ENCODE results near the gene SFRP5. TPM values are rescaled to one million over a fixed set of nuclear protein-coding genes. Genes with fewer than 3 reads are reported as not detected.

Gene SFRP5
- total and polyA plus RNA-seq, 2 donors from 2014 or later = 0.22 to 0.31 TPM

GRCh38 chr10:97726636-97727178, 45.1 kb downstream of the SFRP5 start:
- Histone ChIP-seq H3K27me3 (ENCODE audit: control insufficient read depth, insufficient read depth, low read length) (no peaks in the 10 kb centered on the region), H3K9ac (ENCODE audit: low read length in 3 of 3) (no peak overlapping the region), H3K27ac (ENCODE audit: low read depth in 2 of 2, low read length in 2 of 2) (no peak overlapping the region), H3K36me3 (ENCODE audit: control insufficient read depth in 2 of 3, insufficient read depth in 3 of 3, low read length in 3 of 3) (no peaks in the 10 kb centered on the region), H3K4me3 (ENCODE audit: low read length in 3 of 3) (peak overlapping the region; percentile 27 to 55 (median 35)), H3K9me3 (ENCODE audit: control insufficient read depth in 2 of 3, insufficient read depth in 1 of 3, low read length in 3 of 3) (no peaks in the 10 kb centered on the region), H3K4me1 (ENCODE audit: control insufficient read depth in 2 of 3, insufficient read depth in 2 of 3, low read depth in 1 of 3, low read length in 3 of 3) (no peaks in the 10 kb centered on the region)
- DNase-seq = peak in 4 of 5 donors; percentile 68 to 92 (median 84)
- FAIRE-seq = no peak
- intact Hi-C loops (cut with DNase I) = no loop called here
- TF ChIP-seq CTCF (IDR thresholded peaks at IDR 0.05; ENCODE audit: borderline replicate concordance, extremely low read depth, insufficient read depth) = no peak

GRCh38 chr10:97724341-97724941, 47.4 kb downstream of the SFRP5 start:
- no peaks in the 10 kb centered on the region for H3K4me1 ChIP-seq (ENCODE audit: control insufficient read depth in 2 of 3, insufficient read depth in 2 of 3, low read depth in 1 of 3, low read length in 3 of 3)
- no peaks in the 10 kb centered on the region for H3K27me3 ChIP-seq (ENCODE audit: control insufficient read depth, insufficient read depth, low read length)
- no peak overlapping the region for H3K4me3 ChIP-seq (ENCODE audit: low read length in 3 of 3)
- TF ChIP-seq CTCF (IDR thresholded peaks at IDR 0.05; ENCODE audit: borderline replicate concordance, extremely low read depth, insufficient read depth) = no peak
- H3K36me3 ChIP-seq (ENCODE audit: control insufficient read depth in 2 of 3, insufficient read depth in 3 of 3, low read length in 3 of 3) = no peaks in the 10 kb centered on the region
- H3K9ac ChIP-seq (ENCODE audit: low read length in 3 of 3) = no peak overlapping the region
- intact Hi-C loops (cut with DNase I) = no loop called here
- no peaks in the 10 kb centered on the region for H3K9me3 ChIP-seq (ENCODE audit: control insufficient read depth in 2 of 3, insufficient read depth in 1 of 3, low read length in 3 of 3)
- H3K27ac ChIP-seq (ENCODE audit: low read depth in 2 of 2, low read length in 2 of 2) = no peak overlapping the region
- DNase-seq (no peak), FAIRE-seq (no peak)

GRCh38 chr10:97723001-97723400, 48.8 kb downstream of the SFRP5 start:
- no peaks in the 10 kb centered on the region for H3K27me3 ChIP-seq (ENCODE audit: control insufficient read depth, insufficient read depth, low read length)
- H3K9me3 ChIP-seq (ENCODE audit: control insufficient read depth in 2 of 3, insufficient read depth in 1 of 3, low read length in 3 of 3) = no peaks in the 10 kb centered on the region
- no peaks in the 10 kb centered on the region for H3K36me3 ChIP-seq (ENCODE audit: control insufficient read depth in 2 of 3, insufficient read depth in 3 of 3, low read length in 3 of 3)
- intact Hi-C loops (cut with DNase I) = no loop called here
- DNase-seq (no peak), FAIRE-seq (no peak)
- no peak for TF ChIP-seq CTCF (IDR thresholded peaks at IDR 0.05; ENCODE audit: borderline replicate concordance, extremely low read depth, insufficient read depth)
- peaks cover 0 to 9% (median 0%) of the 10 kb centered on the region in 3 donors for H3K4me1 ChIP-seq (ENCODE audit: control insufficient read depth in 2 of 3, insufficient read depth in 2 of 3, low read depth in 1 of 3, low read length in 3 of 3)
- H3K9ac ChIP-seq (ENCODE audit: low read length in 3 of 3) = no peak overlapping the region
- no peak overlapping the region for H3K4me3 ChIP-seq (ENCODE audit: low read length in 3 of 3)
- no peak overlapping the region for H3K27ac ChIP-seq (ENCODE audit: low read depth in 2 of 2, low read length in 2 of 2)
